AG04450 (cell line): ENCODE data around the gene FADS3. TPM values are rescaled to one million over a fixed set of nuclear protein-coding genes. Genes with fewer than 3 reads are reported as not detected.

Source experiments
- CTCF ChIA-PET: fragments of 300-600, 350-600 bp; formaldehyde crosslinking; extraction: SDS; loops from one replicate; lab custom pipeline; 2022; ENCODE audit warnings: antibody characterized with exemption, inconsistent platforms; lab: Charles Lee
- POLR2A ChIA-PET: fragments of 350-600 bp; formaldehyde crosslinking; extraction: SDS; loops from one replicate; lab custom pipeline; 2021; ENCODE audit warnings: antibody characterized with exemption, inconsistent platforms; lab: Yijun Ruan, JAX
- DNase-seq: peaks from one replicate; pipeline ENCODE4 v3.0.0-alpha.2; 2011; ENCODE audit warnings: low read depth, low spot score
- H3K27ac ChIP-seq: one replicate; pipeline ENCODE4 v1.5.1; 2012; ENCODE audit warnings: low read depth, low read length, control low read depth
- H3K27me3 ChIP-seq: one replicate; pipeline ENCODE4 v1.6.0; 2012; ENCODE audit warnings: low read length; ENCODE audit not compliant: control insufficient read depth, insufficient read depth
- H3K4me3 ChIP-seq: 2 replicates; pipeline ENCODE4 v1.5.1; 2011; ENCODE audit warnings: mild to moderate bottlenecking, low read depth, low read length, control low read depth
- H3K9me3 ChIP-seq: 2 replicates; pipeline ENCODE4 v1.5.1; 2012; ENCODE audit warnings: low read length; ENCODE audit not compliant: control insufficient read depth, insufficient read depth
- CTCF ChIP-seq: IDR thresholded peaks from 2 replicates; pipeline ENCODE4 v1.5.1; 2011; ENCODE audit warnings: low read depth, low read length, control low read depth, inconsistent platforms
- polyA plus RNA-seq: library from polyadenylated mRNA; depleted of rRNA; stranded (reverse); fragments of >200 nt; gene quantifications from 2 replicates; pipeline ENCODE4 v1.2.3, GENCODE V29; 2011

The FADS3 gene
- polyA plus RNA-seq, 1 experiment, result 38.9 TPM

GRCh38 chr11:61866958-61867343 lies 24.4 kb downstream of the FADS3 start:
- H3K27me3 ChIP-seq, result peaks cover 2% of the 10 kb centered on the region
- H3K9me3 ChIP-seq, result no peaks in the 10 kb centered on the region
- H3K4me3 ChIP-seq, result no peak overlapping the region
- no peak for TF ChIP-seq CTCF
- no peak for DNase-seq
- CTCF ChIA-PET, result interaction anchor here (0.6 to 7.2 kb wide), 6 partner anchors 31 to 241 kb away, joined by 3 to 46 read pairs (median 7); no protein-coding TSS in a partner anchor
- no peak overlapping the region for H3K27ac ChIP-seq
- POLR2A ChIA-PET, result no interaction called here

GRCh38 chr11:61866231-61866957 lies 25.0 kb downstream of the FADS3 start:
- ChIA-PET CTCF (interaction anchor here (1.2 to 7.2 kb wide), 4 partner anchors 32 to 242 kb away, joined by 6 to 46 read pairs (median 8); no protein-coding TSS in a partner anchor), POLR2A (no interaction called here)
- no peak overlapping the region for H3K27ac ChIP-seq
- no peaks in the 10 kb centered on the region for H3K9me3 ChIP-seq
- TF ChIP-seq CTCF, result no peak
- peaks cover 2% of the 10 kb centered on the region for H3K27me3 ChIP-seq
- no peak overlapping the region for H3K4me3 ChIP-seq
- DNase-seq, result no peak

GRCh38 chr11:61864814-61865775 lies 26.2 kb downstream of the FADS3 start:
- CTCF ChIA-PET, result interaction anchor here (1.1 to 1.9 kb wide), 2 partner anchors 34 to 68 kb away, joined by 4 to 8 read pairs; no protein-coding TSS in a partner anchor

GRCh38 chr11:61863548-61864081 lies 27.7 kb downstream of the FADS3 start:
- ChIA-PET CTCF (interaction anchor here (0.5 to 0.8 kb wide), 2 partner anchors 18 to 219 kb away, joined by 3 read pairs; no protein-coding TSS in a partner anchor), POLR2A (interaction anchor here (0.7 kb wide), 2 partner anchors 21 to 208 kb away, joined by 3 read pairs; no protein-coding TSS in a partner anchor)
- H3K27me3 ChIP-seq, result no peaks in the 10 kb centered on the region
- no peak overlapping the region for H3K4me3 ChIP-seq
- H3K9me3 ChIP-seq, result no peaks in the 10 kb centered on the region
- DNase-seq, result no peak
- TF ChIP-seq CTCF, result no peak
- no peak overlapping the region for H3K27ac ChIP-seq

More at GRCh38 chr11:61864814-61865775, 26.2 kb downstream of the FADS3 start:
- H3K27me3 ChIP-seq, result peaks cover 2% of the 10 kb centered on the region
- TF ChIP-seq CTCF, result no peak
- DNase-seq, result no peak
- no peaks in the 10 kb centered on the region for H3K9me3 ChIP-seq
- POLR2A ChIA-PET, result interaction anchor here (0.9 kb wide), 1 partner anchor 50 kb away, joined by 4 read pairs; no protein-coding TSS in a partner anchor
- no peak overlapping the region for H3K4me3 ChIP-seq
- no peak overlapping the region for H3K27ac ChIP-seq
